Measurements from ENCODE around the gene SRF. TPM values are rescaled to one million over a fixed set of nuclear protein-coding genes. Genes with fewer than 3 reads are reported as not detected.
A peak's percentile ranks its signal among the peaks of the same experiment; 100 is the strongest.

Gene SRF
- total and polyA plus RNA-seq, 2 donors (not counting 1 experiment from before 2014, with no cell fraction given) = 21.7 to 22.7 TPM

DNA sequence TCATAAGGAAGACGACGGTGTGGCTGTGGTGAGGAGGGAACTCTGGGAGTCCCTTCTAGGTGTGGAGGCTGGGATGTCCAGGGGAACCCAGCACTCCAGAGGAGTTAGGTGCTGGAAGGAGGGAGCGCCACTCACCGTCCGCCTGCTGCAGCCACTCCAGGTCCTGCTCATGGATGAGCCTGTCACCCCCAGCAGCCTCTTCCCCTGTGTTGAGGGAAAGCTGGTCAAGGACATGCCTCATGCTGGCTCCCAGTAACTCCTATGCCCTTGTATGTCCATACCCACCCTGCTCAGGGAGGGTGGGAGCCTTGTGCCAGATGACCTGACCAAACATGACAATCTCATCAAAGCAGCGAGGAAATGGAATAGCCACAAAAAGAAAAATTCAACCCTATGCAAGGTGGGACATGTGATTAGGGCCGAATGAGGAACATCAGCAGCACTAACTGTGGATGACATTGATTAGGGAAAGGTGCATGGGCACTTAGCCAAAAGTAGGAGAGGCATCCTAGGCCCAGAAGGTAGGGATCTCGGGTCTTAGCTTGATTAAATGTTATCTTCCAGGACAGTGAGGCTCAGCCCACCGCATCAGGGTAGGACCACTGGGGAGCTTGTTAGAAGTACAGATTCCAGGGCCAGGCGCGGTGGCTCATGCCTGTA is 55.3 kb downstream of the SRF start:
- H3K4me2 ChIP-seq (replicated peaks; ENCODE audit: low read depth, low read length, poor library complexity, severe bottlenecking) = no peak overlapping the region
- no peaks in the 10 kb centered on the region for H3K9me3 Mint-ChIP-seq (ENCODE audit: insufficient read depth)
- H3K4me3 ChIP-seq (ENCODE audit: control extremely low read depth in 1 of 5, extremely low read depth in 1 of 5, insufficient read depth in 1 of 5, low read depth in 2 of 5, low read length in 4 of 5) = no peak overlapping the region
- H3K4me1 Mint-ChIP-seq = peaks cover 52% of the 10 kb centered on the region
- no peak overlapping the region for H2AFZ ChIP-seq (ENCODE audit: insufficient read depth, low read depth, low read length, poor library complexity, severe bottlenecking)
- no peaks in the 10 kb centered on the region for H4K20me1 ChIP-seq (ENCODE audit: control insufficient read depth, insufficient read depth, low read length, poor library complexity, severe bottlenecking)
- peaks cover 50 to 65% of the 10 kb centered on the region in 2 donors for H3K4me1 ChIP-seq (ENCODE audit: control insufficient read depth in 2 of 2, insufficient read depth in 2 of 2, low read length in 2 of 2)
- H3K9me3 ChIP-seq (ENCODE audit: control extremely low read depth in 1 of 3, control insufficient read depth in 2 of 3, insufficient read depth in 1 of 3, low read length in 2 of 3) = no peaks in the 10 kb centered on the region
- H3K27ac ChIP-seq (ENCODE audit: low read length in 2 of 2) = peak overlapping the region; percentile 99 to 100
- peak; percentile 29 for DNase-seq
- intact Hi-C loops (cut with micrococcal nuclease) = loop anchor here (10.0 kb wide), 1 partner anchor 398 kb away; the partner anchor contains the start of gene GTPBP2
- ATAC-seq (ENCODE audit: low read depth) = no peak
- TF ChIP-seq EZH2 (IDR thresholded peaks at IDR 0.05; ENCODE audit: borderline replicate concordance, insufficient read depth, low read depth, low read length, poor library complexity, severe bottlenecking) = no peak
- TF ChIP-seq, protein P1, sequence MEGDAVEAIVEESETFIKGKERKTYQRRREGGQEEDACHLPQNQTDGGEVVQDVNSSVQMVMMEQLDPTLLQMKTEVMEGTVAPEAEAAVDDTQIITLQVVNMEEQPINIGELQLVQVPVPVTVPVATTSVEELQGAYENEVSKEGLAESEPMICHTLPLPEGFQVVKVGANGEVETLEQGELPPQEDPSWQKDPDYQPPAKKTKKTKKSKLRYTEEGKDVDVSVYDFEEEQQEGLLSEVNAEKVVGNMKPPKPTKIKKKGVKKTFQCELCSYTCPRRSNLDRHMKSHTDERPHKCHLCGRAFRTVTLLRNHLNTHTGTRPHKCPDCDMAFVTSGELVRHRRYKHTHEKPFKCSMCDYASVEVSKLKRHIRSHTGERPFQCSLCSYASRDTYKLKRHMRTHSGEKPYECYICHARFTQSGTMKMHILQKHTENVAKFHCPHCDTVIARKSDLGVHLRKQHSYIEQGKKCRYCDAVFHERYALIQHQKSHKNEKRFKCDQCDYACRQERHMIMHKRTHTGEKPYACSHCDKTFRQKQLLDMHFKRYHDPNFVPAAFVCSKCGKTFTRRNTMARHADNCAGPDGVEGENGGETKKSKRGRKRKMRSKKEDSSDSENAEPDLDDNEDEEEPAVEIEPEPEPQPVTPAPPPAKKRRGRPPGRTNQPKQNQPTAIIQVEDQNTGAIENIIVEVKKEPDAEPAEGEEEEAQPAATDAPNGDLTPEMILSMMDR (IDR thresholded peaks at IDR 0.05) = no peak
- H3K9ac ChIP-seq (ENCODE audit: low read length) = no peak overlapping the region
- peak overlapping the region; percentile 85 for H3K27ac Mint-ChIP-seq
- POLR2A ChIA-PET = interaction anchor here (0.6 to 2.3 kb wide), 2 partner anchors 20 to 507 kb away, joined by 6 to 7 read pairs; no protein-coding TSS in a partner anchor
- H3K36me3 ChIP-seq (replicated peaks in 1 of 2; ENCODE audit: control extremely low read depth in 1 of 2, control insufficient read depth in 1 of 2, extremely low read depth in 1 of 2, insufficient read depth in 2 of 2, low read length in 1 of 2) = peaks cover 0 to 16% of the 10 kb centered on the region in 2 experiments
- peak overlapping the region; percentile 44 for H3K4me3 Mint-ChIP-seq
- 87% methylated on average over 7 of the region's 11 CpGs for WGBS (ENCODE audit: insufficient coverage)
- peaks cover 3% of the 10 kb centered on the region for H3K27me3 Mint-ChIP-seq
- peaks cover 0 to 3% (median 0%) of the 10 kb centered on the region in 4 experiments for H3K27me3 ChIP-seq (replicated peaks in 1 of 4; ENCODE audit: control extremely low read depth in 1 of 4, control insufficient read depth in 3 of 4, insufficient read depth in 4 of 4, low read length in 3 of 4)
- CTCF ChIA-PET = no interaction called here
- H3K79me2 ChIP-seq (ENCODE audit: control insufficient read depth, insufficient read depth, low read length) = peaks cover 52% of the 10 kb centered on the region

Data from B cell (primary cell).